Erythroblast (primary cell): ENCODE measurements around the gene CACNA1E.

ENCODE experiments used
- DNase-seq, 2 experiments: peaks; one replicate each; lab custom pipeline; 2025; lab: John Stamatoyannopoulos, UW
- GATA1 ChIP-seq: IDR thresholded peaks from 2 replicates; pipeline ENCODE4 v1.6.1; 2011; ENCODE audit warnings: low read depth, mild to moderate bottlenecking, control low read depth, low read length, moderate library complexity
- POLR2A ChIP-seq: IDR thresholded peaks from 2 replicates; pipeline ENCODE4 v1.6.1; 2011; ENCODE audit warnings: mild to moderate bottlenecking, low read length

CACNA1E gene

DNA sequence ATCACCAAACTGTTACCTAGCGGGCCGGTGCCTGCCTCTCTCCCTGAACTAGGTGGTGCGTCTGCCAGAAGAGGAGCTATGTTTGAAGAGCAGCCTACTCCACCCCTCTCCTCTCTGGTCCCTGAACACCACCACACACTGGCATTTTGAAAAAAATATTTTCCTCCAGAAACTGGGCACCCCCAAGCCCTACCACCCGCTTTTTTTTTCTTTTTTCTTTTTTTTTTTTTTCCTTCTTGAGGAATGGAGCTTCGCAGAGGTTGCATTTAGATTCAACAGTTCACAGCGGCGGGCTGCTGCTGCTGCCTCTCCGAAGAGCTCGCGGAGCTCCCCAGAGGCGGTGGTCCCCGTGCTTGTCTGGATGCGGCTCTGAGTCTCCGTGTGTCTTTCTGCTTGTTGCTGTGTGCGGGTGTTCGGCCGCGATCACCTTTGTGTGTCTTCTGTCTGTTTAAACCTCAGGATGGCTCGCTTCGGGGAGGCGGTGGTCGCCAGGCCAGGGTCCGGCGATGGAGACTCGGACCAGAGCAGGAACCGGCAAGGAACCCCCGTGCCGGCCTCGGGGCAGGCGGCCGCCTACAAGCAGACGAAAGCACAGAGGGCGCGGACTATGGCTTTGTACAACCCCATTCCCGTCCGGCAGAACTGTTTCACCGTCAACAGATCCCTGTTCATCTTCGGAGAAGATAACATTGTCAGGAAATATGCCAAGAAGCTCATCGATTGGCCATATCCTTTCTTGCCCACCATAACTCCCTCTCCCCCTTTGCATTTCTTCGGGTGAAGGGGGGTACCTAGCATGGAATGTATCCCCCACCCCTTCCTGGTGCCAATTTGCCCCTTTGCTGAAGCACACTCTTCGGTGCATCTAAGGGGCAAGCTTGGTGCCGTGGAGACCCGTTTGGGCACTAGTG, at the start of gene CACNA1E:
Gene CACNA1E, plus strand, starts transcription at position 233 of the 911 bp plus-strand sequence. Its CDS starts 228 bp downstream, at position 461.
- DNase-seq: no peak
- TF ChIP-seq GATA1: no peak
- no peak for TF ChIP-seq POLR2A

DNA sequence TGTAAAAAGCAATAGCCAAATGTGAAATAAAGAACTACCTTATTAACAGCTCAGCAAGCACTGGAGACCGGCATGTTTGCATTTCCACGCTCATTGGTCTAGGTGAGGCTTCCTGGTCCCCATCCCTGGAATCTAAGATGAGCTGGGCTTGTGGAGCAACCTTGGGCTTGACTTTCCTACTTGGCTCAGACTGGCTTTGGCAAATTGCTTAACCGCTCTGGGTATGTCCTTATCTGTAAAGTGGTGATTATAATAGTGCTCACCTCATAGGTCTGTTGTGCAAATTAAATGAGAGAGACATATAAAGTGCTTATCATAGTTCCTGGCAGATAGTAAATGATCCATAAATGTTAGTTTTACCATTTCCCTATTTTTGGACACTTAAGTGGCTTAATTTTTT, 49.4 kb upstream of the CACNA1E start:
- TF ChIP-seq POLR2A: no peak
- TF ChIP-seq GATA1: no peak
- no peak for DNase-seq

DNA sequence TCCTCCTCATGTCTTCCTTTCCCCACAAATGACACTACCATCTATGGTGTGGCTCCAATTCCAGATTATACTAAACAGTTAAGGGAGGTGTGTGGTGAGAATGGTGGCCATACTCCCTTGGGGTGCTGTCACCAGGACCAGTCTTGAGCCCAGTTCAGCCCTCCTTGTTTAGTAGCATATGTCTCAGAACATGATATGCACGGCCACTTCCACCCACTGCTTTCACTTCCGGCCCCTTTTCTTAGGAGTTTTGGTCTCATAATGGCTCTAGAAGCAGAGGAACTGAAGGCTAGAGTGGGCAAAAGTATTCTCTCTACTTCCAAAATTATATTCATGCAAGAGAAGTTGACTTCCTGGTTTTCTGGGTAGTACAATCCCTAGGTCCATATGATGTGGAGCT, 45.3 kb upstream of the CACNA1E start:
- no peak for TF ChIP-seq POLR2A
- TF ChIP-seq GATA1: no peak
- no peak for DNase-seq

DNA sequence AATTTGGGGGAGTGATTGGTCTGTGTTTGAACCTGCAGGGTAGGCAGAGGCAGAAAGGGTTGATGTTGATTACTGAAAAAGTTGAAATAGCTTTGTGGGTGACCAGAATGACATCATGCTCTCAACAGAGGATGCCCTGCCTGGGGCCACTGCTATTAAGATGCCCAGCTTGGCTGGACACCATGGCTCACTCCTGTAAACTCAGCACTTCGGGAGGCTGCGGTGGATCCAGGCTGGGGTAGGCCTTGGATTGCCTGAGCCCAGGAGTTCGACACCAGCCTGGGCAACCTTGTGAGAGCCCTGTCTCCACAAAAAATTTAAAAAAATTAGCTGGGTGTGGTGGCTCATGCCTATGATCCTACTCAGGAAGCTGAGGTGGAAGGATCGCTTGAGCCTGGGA, 42.8 kb upstream of the CACNA1E start:
- no peak for DNase-seq
- no peak for TF ChIP-seq POLR2A
- TF ChIP-seq GATA1: no peak

DNA sequence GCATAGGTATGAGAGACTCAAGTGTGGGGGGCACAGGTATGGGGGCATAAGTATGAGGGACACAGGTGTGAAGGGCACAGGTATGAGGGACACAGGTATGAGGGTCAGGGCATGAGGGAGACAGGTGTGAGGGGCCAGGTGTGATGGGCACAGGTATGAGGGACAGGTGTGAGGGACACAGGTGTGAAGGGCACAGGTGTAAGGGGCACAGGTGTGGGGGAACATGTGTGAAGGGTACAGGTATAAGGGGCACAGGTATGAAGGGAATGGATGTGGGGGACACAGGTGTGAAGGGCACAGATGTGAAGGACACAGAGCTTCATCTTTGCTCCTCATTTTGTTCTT, 41.2 kb upstream of the CACNA1E start:
- TF ChIP-seq POLR2A: no peak
- TF ChIP-seq GATA1: no peak
- DNase-seq: no peak

DNA sequence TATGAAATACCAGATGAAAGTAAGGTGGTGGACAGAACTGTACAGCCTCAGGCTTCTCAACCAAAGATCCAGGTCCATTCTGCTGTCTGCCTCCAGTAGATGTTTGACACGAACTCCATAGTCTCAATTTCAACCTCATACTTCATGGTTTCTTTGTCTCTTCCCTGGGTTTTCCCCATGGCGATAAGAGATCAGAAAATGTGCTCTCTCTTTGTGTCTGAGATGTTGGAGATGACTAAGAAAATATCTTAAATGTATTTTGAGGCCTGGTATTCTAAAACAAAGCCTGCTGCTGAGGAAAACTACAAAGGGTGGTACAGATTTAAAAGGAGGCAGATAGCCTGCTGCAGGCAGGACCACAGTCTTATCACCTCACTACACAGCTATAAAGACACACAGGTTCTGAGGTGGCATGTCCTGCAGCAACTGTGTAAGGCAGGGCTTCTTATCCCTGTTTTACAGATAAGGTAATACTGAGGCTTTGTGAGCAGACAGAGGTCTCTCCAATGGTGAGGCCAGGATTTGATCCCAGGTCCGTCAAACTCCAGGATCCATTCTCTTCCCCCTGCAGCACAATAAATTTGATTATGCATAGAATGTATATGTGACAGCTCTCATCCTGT, 40.0 kb upstream of the CACNA1E start:
- DNase-seq: no peak
- TF ChIP-seq POLR2A (no peak), GATA1 (no peak)

DNA sequence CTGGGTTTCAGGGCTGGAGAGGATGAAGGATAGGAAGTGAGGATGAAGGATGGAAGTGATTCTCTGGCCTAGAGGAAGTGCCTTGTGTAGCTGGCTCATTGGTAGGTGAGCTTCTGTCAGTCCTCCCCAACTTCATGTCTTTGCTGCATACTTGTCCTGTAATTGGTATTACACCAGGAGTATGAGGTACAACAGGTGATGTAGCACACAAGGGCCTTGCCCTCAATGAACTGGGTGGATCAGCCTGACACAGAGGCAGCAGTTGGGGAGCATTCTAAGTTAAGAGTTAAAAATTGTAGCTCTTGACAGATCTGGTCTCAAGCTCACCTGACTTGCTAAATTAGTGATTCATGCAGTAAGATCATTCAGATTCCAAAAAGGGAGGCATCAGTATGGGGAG, 37.9 kb upstream of the CACNA1E start:
- no peak for DNase-seq
- TF ChIP-seq POLR2A (no peak), GATA1 (no peak)

DNA sequence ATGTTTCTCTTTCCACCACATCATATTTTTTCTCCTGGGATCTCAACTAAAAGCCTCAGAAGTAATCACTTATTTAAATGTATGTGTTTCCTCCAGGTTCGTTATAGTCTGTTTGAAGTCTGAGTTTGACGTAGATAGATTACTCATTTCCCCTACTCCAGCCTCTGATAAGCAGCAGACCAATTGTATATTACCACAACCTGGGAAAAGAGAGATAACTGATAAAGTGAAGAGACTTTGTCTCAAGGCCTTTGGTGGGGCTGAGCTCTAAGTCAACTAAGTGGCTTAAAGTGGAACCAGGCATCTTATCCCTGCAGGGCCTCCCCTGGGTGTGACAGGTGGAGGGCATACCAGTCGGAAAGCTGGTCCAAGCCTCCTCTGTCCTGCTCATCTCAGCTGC, 34.9 kb upstream of the CACNA1E start:
- no peak for DNase-seq
- no peak for TF ChIP-seq GATA1

DNA sequence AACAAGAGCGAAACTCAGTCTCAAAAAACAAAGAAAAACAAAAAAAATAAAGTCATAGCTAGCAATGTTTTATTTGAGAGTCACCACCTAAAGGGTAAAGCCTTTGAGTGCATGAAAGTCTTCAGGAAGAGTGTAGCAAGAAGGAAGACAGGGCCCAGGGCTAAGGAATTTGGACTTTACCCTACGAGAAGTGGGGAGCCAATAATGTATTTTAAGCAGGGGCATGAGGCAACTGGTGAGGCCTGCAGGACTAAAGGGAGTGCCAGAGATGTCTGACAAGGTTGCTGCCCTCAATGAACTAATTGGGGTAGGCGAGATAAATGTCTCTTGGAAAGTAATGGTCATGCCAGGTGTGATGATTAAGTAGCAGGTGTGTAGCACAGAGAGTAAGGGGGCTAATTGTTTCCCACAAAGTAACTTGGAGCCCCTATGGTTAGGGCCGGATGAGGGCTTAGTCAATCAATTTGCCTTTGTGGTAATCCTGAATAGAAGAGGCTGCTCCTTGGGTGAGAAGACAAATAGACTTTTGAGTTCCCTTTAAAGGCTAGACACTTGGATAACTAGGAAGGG, 31.6 kb upstream of the CACNA1E start:
- TF ChIP-seq POLR2A (no peak), GATA1 (no peak)
- DNase-seq: no peak

DNA sequence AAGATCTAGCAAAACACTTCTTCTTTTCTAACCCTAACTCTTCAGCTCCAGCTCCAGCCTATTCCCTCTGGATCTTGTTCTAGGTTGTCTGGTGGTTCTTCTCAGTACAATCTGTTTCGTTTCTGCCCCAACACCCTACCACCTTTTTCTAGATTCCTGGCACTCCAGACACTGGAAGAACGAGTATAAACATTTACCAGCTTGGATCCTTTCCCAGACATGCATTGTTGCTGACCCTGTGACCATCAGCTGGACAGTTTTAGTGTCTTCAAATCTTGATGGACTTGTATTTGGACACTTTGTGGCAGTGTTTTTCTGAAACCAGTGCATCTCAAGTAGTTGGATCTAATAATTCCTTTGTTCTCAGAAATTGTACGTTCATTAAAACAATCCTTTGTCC, 30.6 kb upstream of the CACNA1E start:
- DNase-seq: no peak
- no peak for TF ChIP-seq POLR2A
- TF ChIP-seq GATA1: no peak

DNA sequence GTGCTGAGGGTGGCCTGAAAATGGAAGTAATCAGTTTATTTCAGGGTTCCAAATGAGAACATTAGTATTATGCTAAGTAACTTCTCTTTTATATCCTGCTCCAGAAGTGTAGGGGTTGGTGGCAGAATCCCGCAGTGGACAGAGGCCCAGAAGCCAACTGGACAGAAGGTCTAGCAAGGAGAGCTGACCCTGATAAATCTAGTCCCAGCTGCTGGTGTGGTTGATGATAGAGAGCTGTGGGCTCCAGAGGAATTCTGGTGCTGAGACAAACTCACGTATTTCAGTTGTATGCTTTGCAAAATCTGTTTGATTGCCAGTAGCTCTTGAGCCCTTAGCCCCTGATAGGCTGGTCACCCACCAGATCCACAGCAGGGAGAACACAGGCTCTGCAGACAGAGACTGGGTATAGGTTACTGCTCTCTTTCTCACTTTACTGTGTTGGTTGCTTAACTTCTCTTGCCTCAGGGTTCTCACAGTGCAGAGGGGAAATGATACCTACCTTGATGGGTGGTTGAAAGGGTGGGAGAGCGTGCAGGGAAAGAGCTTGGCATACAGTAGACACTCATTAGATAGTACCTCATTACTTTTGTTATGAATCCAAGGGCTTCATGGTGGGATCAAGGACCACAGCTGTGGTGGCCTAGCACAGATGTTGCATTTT, 29.6 kb upstream of the CACNA1E start:
- TF ChIP-seq GATA1 (no peak), POLR2A (no peak)
- DNase-seq: no peak

DNA sequence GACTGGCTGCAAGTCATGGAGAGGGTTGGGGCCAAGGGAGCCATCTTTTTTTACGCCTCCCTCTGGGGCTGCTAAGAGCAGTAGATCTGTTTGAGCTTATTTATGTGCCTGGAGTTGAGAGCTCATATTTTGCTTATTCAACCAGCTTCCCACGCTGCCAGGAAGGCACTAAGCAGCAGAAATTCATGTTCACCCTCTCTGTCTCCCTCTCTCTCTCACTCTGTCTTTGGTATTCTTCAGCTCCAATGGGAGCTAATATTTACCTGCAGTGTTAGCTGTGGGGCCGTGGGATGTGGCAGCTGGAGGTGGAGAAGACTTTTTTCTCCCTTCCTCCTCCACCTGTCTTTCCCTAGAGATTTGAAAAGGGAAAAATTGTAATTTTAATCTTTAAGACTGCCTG, 26.8 kb upstream of the CACNA1E start:
- DNase-seq: no peak
- TF ChIP-seq POLR2A (no peak), GATA1 (no peak)

DNA sequence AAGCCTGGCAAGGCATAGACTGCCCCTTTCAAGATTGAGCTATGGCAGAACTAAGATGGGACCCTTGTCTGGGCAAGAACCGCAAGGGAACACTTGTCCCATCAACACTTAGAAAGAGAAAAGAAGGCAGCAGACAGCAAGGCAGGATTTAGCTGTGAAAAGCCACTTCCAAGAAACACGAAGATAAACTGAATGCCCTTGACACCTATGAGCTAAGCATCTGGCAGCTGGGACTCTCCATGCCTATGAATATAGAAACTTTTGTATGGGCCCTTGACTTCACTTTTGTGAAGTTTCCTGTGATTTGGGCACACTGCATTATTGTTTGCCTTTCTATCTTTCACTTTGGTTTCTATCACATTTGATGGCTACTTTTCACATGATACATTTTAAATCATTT, 24.9 kb upstream of the CACNA1E start:
- no peak for DNase-seq
- TF ChIP-seq POLR2A (no peak), GATA1 (no peak)

DNA sequence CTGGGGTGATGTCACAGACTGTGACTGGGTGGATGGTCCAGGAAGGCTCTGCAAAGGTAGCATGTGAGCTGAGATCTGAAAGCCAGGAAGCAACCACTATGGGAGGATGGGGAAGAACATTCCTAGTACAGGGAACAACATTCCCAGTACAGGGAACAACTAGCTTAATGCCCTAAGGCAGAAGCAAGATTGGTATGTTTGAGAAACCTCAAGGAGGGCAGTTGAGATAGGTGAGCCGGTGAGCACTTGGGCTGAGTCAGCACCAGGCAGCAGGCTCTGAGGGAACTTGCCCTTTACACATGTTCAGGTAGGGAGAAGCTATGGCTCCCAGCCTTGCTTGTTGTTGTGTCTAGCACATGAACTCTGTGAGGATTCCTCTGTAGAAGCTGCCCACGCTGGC, 24.2 kb upstream of the CACNA1E start:
- TF ChIP-seq GATA1: no peak
- TF ChIP-seq POLR2A: no peak
- no peak for DNase-seq

DNA sequence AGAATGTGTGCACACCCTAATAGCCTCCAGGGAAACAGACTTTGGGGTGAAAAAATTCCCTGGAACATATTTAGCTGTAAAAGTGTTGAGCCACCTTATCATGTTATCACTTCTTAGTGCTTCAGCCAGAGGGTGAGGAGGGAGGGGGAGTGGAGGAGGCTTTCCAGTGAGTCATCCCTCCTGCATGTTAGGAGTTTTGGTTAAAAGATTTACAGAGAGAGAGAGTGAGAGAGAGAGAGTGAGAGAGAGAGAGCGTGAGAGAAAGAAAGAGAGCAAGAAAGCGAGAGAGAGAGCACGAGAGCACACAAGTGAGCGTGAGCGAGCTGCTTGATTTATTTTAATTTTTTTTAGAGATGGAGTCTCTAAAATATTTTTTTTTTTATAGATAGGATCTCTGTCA, 13.5 kb upstream of the CACNA1E start:
- TF ChIP-seq GATA1: no peak
- TF ChIP-seq POLR2A: no peak
- no peak for DNase-seq

DNA sequence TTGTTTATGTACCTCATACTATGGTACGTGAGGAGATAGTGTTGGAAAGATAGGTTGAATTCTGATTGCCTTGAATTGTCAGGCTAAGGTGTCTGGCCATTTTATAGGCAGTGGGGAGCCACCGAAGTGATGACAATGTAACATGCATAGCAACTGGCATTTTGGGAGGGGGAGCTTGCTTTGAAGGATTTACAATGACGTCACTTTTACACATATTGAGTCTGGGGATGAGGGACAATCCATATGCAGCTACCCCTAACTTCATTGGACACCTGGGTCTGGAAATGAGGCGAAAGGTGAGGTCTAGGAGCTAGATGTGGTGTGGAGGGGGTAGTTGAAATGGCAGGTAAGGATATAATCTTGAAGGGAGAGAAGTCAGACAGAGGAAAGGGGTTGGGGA, 7.7 kb upstream of the CACNA1E start:
- TF ChIP-seq GATA1: no peak
- no peak for TF ChIP-seq POLR2A
- no peak for DNase-seq
